Neural progenitor cell (in vitro differentiated cells): ENCODE data around the gene GRIK2. TPM values are rescaled to one million over a fixed set of nuclear protein-coding genes. Genes with fewer than 3 reads are reported as not detected.

Source experiments
- DNase-seq: peaks from one replicate; pipeline ENCODE4 v3.0.0-alpha.2; 2016; ENCODE audit warnings: low spot score
- H2AFZ ChIP-seq: fragments of 200-600 bp; sonication (generic); replicated peaks from 2 replicates; pipeline ENCODE4 v1.6.1; 2016; ENCODE audit warnings: antibody characterized with exemption
- H3F3A ChIP-seq: fragments of 200-600 bp; sonication (generic); 2 replicates; pipeline ENCODE4 v1.6.1; 2016; ENCODE audit warnings: antibody characterized with exemption, low read depth
- H3K27ac ChIP-seq: fragments of 200-600 bp; sonication (generic); 2 replicates; pipeline ENCODE4 v1.5.1; 2016; ENCODE audit warnings: mild to moderate bottlenecking
- H3K27me3 ChIP-seq: fragments of 200-600 bp; sonication (generic); 2 replicates; pipeline ENCODE4 v1.6.1; 2016; ENCODE audit warnings: mild to moderate bottlenecking, moderate library complexity
- H3K36me3 ChIP-seq: fragments of 200-600 bp; sonication (generic); 2 replicates; pipeline ENCODE4 v1.5.1; 2016
- H3K4me1 ChIP-seq: fragments of 200-600 bp; sonication (generic); 2 replicates; pipeline ENCODE4 v1.6.1; 2016; ENCODE audit warnings: mixed run types
- H3K4me2 ChIP-seq: fragments of 200-600 bp; sonication (generic); 2 replicates; pipeline ENCODE4 v1.6.1; 2016
- H3K4me3 ChIP-seq: fragments of 200-600 bp; sonication (generic); 2 replicates; pipeline ENCODE4 v1.5.1; 2016
- H3K79me2 ChIP-seq: fragments of 200-600 bp; sonication (generic); 2 replicates; pipeline ENCODE4 v1.6.1; 2016; ENCODE audit warnings: low read depth
- H3K9ac ChIP-seq: fragments of 200-600 bp; sonication (generic); 2 replicates; pipeline ENCODE4 v1.6.1; 2016
- H3K9me3 ChIP-seq: fragments of 200-600 bp; sonication (generic); 2 replicates; pipeline ENCODE4 v1.5.1; 2016; ENCODE audit warnings: low read depth
- H4K20me1 ChIP-seq: fragments of 200-600 bp; sonication (generic); 2 replicates; pipeline ENCODE4 v1.6.1; 2016; ENCODE audit warnings: low read depth
- H3K27ac Mint-ChIP-seq: 3 replicates; pipeline ENCODE4 v1.8.0; 2021; ENCODE audit warnings: mixed read lengths
- H3K27me3 Mint-ChIP-seq: 2 replicates; pipeline ENCODE4 v1.8.0; 2022; ENCODE audit warnings: low read depth, mild to moderate bottlenecking, inconsistent platforms, moderate library complexity, mixed read lengths; ENCODE audit not compliant: insufficient read depth
- H3K36me3 Mint-ChIP-seq: 3 replicates; pipeline ENCODE4 v1.8.0; 2021; ENCODE audit warnings: mixed read lengths
- H3K4me1 Mint-ChIP-seq: 3 replicates; pipeline ENCODE4 v1.8.0; 2021; ENCODE audit warnings: mixed read lengths
- H3K4me3 Mint-ChIP-seq: 3 replicates; pipeline ENCODE4 v1.8.0; 2021; ENCODE audit warnings: mild to moderate bottlenecking, moderate library complexity, mixed read lengths
- H3K9me3 Mint-ChIP-seq: 3 replicates; pipeline ENCODE4 v1.8.0; 2020; ENCODE audit warnings: mixed read lengths
- CTCF ChIP-seq: fragments of 200-600 bp; sonication (generic); IDR thresholded peaks from 2 replicates; pipeline ENCODE4 v1.5.1; 2017; ENCODE audit warnings: antibody characterized with exemption, mild to moderate bottlenecking
- EZH2 ChIP-seq: fragments of 200-600 bp; sonication (generic); IDR thresholded peaks from 2 replicates; pipeline ENCODE4 v1.6.1; 2017; ENCODE audit warnings: antibody characterized with exemption, mild to moderate bottlenecking, moderate library complexity
- EZH2phosphoT487 ChIP-seq: fragments of 200-600 bp; sonication (generic); IDR thresholded peaks from 2 replicates; pipeline ENCODE4 v1.6.1; 2017; ENCODE audit warnings: antibody characterized with exemption
- total RNA-seq: library from RNA; depleted of rRNA; stranded (reverse); fragments of >200 nt; gene quantifications from 2 replicates; pipeline ENCODE4 v1.2.3, GENCODE V29; 2015; ENCODE audit warnings: low replicate concordance

Gene GRIK2
- total RNA-seq, 1 donor from 2014 or later, result 0.88 TPM

GRCh38 chr6:101554231-101554630 is 160.7 kb downstream of the GRIK2 start:
- Histone ChIP-seq H3K9ac (no peak overlapping the region), H4K20me1 (no peaks in the 10 kb centered on the region), H3K27ac (no peak overlapping the region), H3K27me3 (no peaks in the 10 kb centered on the region), H3K4me1 (no peaks in the 10 kb centered on the region), H2AFZ (no peak overlapping the region), H3K36me3 (no peaks in the 10 kb centered on the region), H3K4me3 (no peak overlapping the region), H3K4me2 (no peak overlapping the region), H3K79me2 (no peaks in the 10 kb centered on the region), H3K9me3 (no peaks in the 10 kb centered on the region), H3F3A (no peaks in the 10 kb centered on the region)
- no peaks in the 10 kb centered on the region for H3K4me1 Mint-ChIP-seq
- H3K36me3 Mint-ChIP-seq, result no peaks in the 10 kb centered on the region
- no peak for DNase-seq
- no peak for TF ChIP-seq EZH2phosphoT487
- TF ChIP-seq EZH2, result no peak
- TF ChIP-seq CTCF, result no peak
- H3K9me3 Mint-ChIP-seq, result no peaks in the 10 kb centered on the region
- peaks cover 3% of the 10 kb centered on the region for H3K27me3 Mint-ChIP-seq
- no peak overlapping the region for H3K4me3 Mint-ChIP-seq
- no peak overlapping the region for H3K27ac Mint-ChIP-seq

- Histone ChIP-seq H3K9ac (no peak overlapping the region), H4K20me1 (no peaks in the 10 kb centered on the region), H3K4me3 (no peak overlapping the region), H3K4me2 (no peak overlapping the region), H3K4me1 (no peaks in the 10 kb centered on the region), H3K27me3 (no peaks in the 10 kb centered on the region), H3K9me3 (no peaks in the 10 kb centered on the region), H3K79me2 (no peaks in the 10 kb centered on the region), H3K27ac (no peak overlapping the region), H2AFZ (no peak overlapping the region), H3F3A (no peaks in the 10 kb centered on the region), H3K36me3 (no peaks in the 10 kb centered on the region)
- peaks cover 5% of the 10 kb centered on the region for H3K27me3 Mint-ChIP-seq
- no peak overlapping the region for H3K4me3 Mint-ChIP-seq
- H3K9me3 Mint-ChIP-seq, result no peaks in the 10 kb centered on the region
- no peak for DNase-seq
- H3K4me1 Mint-ChIP-seq, result no peaks in the 10 kb centered on the region
- no peak overlapping the region for H3K27ac Mint-ChIP-seq
- no peaks in the 10 kb centered on the region for H3K36me3 Mint-ChIP-seq
- TF ChIP-seq EZH2, result no peak
- TF ChIP-seq EZH2phosphoT487, result no peak
- TF ChIP-seq CTCF, result no peak
Measured at GRCh38 chr6:101558712-101559111, 165.2 kb downstream of the GRIK2 start.

- Histone ChIP-seq H3K9me3 (no peaks in the 10 kb centered on the region), H4K20me1 (no peaks in the 10 kb centered on the region), H3K4me1 (no peaks in the 10 kb centered on the region), H3K9ac (no peak overlapping the region), H3K36me3 (no peaks in the 10 kb centered on the region), H3K27me3 (no peaks in the 10 kb centered on the region), H3K4me2 (no peak overlapping the region), H3K79me2 (no peaks in the 10 kb centered on the region), H3K27ac (no peak overlapping the region), H3F3A (no peaks in the 10 kb centered on the region), H2AFZ (no peak overlapping the region), H3K4me3 (no peak overlapping the region)
- TF ChIP-seq EZH2phosphoT487 (no peak), EZH2 (no peak), CTCF (no peak)
- H3K9me3 Mint-ChIP-seq, result no peaks in the 10 kb centered on the region
- H3K27me3 Mint-ChIP-seq, result no peaks in the 10 kb centered on the region
- H3K4me1 Mint-ChIP-seq, result no peaks in the 10 kb centered on the region
- DNase-seq, result no peak
- no peaks in the 10 kb centered on the region for H3K36me3 Mint-ChIP-seq
- no peak overlapping the region for H3K4me3 Mint-ChIP-seq
- H3K27ac Mint-ChIP-seq, result no peak overlapping the region
Measured at GRCh38 chr6:101572627-101573026, 179.1 kb downstream of the GRIK2 start.
